Measurements from ENCODE around the gene SCTR.

SCTR gene

GRCh38 chr2:119474371-119475224, 49.7 kb downstream of the SCTR start:
- DNase-seq (ENCODE audit: low spot score), result no peak

- no peak for DNase-seq (ENCODE audit: low spot score)
Measured at GRCh38 chr2:119473621-119474370, 50.5 kb downstream of the SCTR start.

- DNase-seq (ENCODE audit: low spot score), result no peak
Measured at GRCh38 chr2:119472749-119473148, 51.5 kb downstream of the SCTR start.

GRCh38 chr2:119469661-119470297, 54.5 kb downstream of the SCTR start:
- no peak for DNase-seq (ENCODE audit: low spot score)

- DNase-seq (ENCODE audit: low spot score), result no peak
Measured at GRCh38 chr2:119469131-119469530, 55.2 kb downstream of the SCTR start.

GRCh38 chr2:119468154-119468955, 55.9 kb downstream of the SCTR start:
- no peak for DNase-seq (ENCODE audit: low spot score)

- DNase-seq (ENCODE audit: low spot score), result no peak
Measured at GRCh38 chr2:119466373-119466772, 57.9 kb downstream of the SCTR start.

GRCh38 chr2:119465687-119466086, 58.6 kb downstream of the SCTR start:
- DNase-seq (ENCODE audit: low spot score), result no peak

GRCh38 chr2:119464981-119465380, 59.3 kb downstream of the SCTR start:
- no peak for DNase-seq (ENCODE audit: low spot score)

- no peak for DNase-seq (ENCODE audit: low spot score)
Measured at GRCh38 chr2:119463990-119464389, 60.3 kb downstream of the SCTR start.

- no peak for DNase-seq (ENCODE audit: low spot score)
Measured at GRCh38 chr2:119463136-119463535, 61.1 kb downstream of the SCTR start.

- DNase-seq (ENCODE audit: low spot score), result no peak
Measured at GRCh38 chr2:119462574-119462973, 61.7 kb downstream of the SCTR start.

GRCh38 chr2:119461811-119462210, 62.5 kb downstream of the SCTR start:
- no peak for DNase-seq (ENCODE audit: low spot score)

- no peak for DNase-seq (ENCODE audit: low spot score)
Measured at GRCh38 chr2:119460076-119460475, 64.2 kb downstream of the SCTR start.

GRCh38 chr2:119455066-119455718, 69.1 kb downstream of the SCTR start:
- DNase-seq (ENCODE audit: low spot score), result peak; percentile 74

- DNase-seq (ENCODE audit: low spot score), result no peak
Measured at GRCh38 chr2:119453972-119454593, 70.2 kb downstream of the SCTR start.

GRCh38 chr2:119451336-119452050, 72.8 kb downstream of the SCTR start:
- DNase-seq (ENCODE audit: low spot score), result no peak

GRCh38 chr2:119449521-119449920, 74.8 kb downstream of the SCTR start:
- no peak for DNase-seq (ENCODE audit: low spot score)

GRCh38 chr2:119448427-119449141, 75.7 kb downstream of the SCTR start:
- DNase-seq (ENCODE audit: low spot score), result no peak

- DNase-seq (ENCODE audit: low spot score), result no peak
Measured at GRCh38 chr2:119446037-119446436, 78.2 kb downstream of the SCTR start.
